WTC11 (cell line): Measurements from ENCODE around the gene CCN6. TPM values are rescaled to one million over a fixed set of nuclear protein-coding genes. Genes with fewer than 3 reads are reported as not detected.

Source experiments
- ATAC-seq: fragments of 200-7000 bp; cut with Tn5 transposase; 2 replicates; pipeline ENCODE4 v1.10.0; 2021; ENCODE audit warnings: mild to moderate bottlenecking, moderate library complexity
- CTCF ChIA-PET: fragments of 300-600 bp; sonication (Branson Sonifier 250); formaldehyde crosslinking; loops from one replicate; lab custom pipeline; 2021; ENCODE audit warnings: antibody characterized with exemption; lab: Charles Lee
- POLR2A ChIA-PET: fragments of 350-600 bp; sonication (Branson Sonifier 250); formaldehyde crosslinking; loops from one replicate; lab custom pipeline; 2021; ENCODE audit warnings: antibody characterized with exemption; lab: Charles Lee
- DNase-seq: peaks from one replicate; pipeline ENCODE4 v3.0.0; 2021; ENCODE audit warnings: low spot score
- H3K27ac Mint-ChIP-seq: 2 replicates; pipeline ENCODE4 v1.8.0; 2021; ENCODE audit warnings: mixed read lengths
- H3K27me3 Mint-ChIP-seq: 2 replicates; pipeline ENCODE4 v1.8.0; 2021; ENCODE audit warnings: low read depth, mild to moderate bottlenecking, moderate library complexity, mixed read lengths
- H3K36me3 Mint-ChIP-seq: 2 replicates; pipeline ENCODE4 v1.8.0; 2021; ENCODE audit warnings: mixed read lengths
- H3K4me1 Mint-ChIP-seq: 2 replicates; pipeline ENCODE4 v1.8.0; 2022; ENCODE audit warnings: mixed read lengths
- H3K4me3 Mint-ChIP-seq: 2 replicates; pipeline ENCODE4 v1.8.0; 2021; ENCODE audit warnings: mild to moderate bottlenecking, moderate library complexity, mixed read lengths
- H3K9me3 Mint-ChIP-seq: 2 replicates; pipeline ENCODE4 v1.8.0; 2021; ENCODE audit warnings: mixed read lengths
- CREM ChIP-seq: sonication (generic); formaldehyde crosslinking; IDR thresholded peaks from 2 replicates; pipeline ENCODE4 v1.8.1; 2022; ENCODE audit warnings: mild to moderate bottlenecking, missing genetic modification reagents, moderate library complexity
- E2F1 ChIP-seq: sonication (generic); formaldehyde crosslinking; IDR thresholded peaks from 2 replicates; pipeline ENCODE4 v1.8.0; 2022; ENCODE audit warnings: mild to moderate bottlenecking, missing genetic modification reagents
- ETV6 ChIP-seq: sonication (generic); formaldehyde crosslinking; IDR thresholded peaks from 2 replicates; pipeline ENCODE4 v1.8.1; 2022; ENCODE audit warnings: mild to moderate bottlenecking, missing genetic modification reagents
- GABPB1 ChIP-seq: sonication (generic); formaldehyde crosslinking; IDR thresholded peaks from 2 replicates; pipeline ENCODE4 v1.8.1; 2023; ENCODE audit warnings: mild to moderate bottlenecking, missing genetic modification reagents
- KAT7 ChIP-seq: sonication (generic); formaldehyde crosslinking; IDR thresholded peaks from 2 replicates; pipeline ENCODE4 v1.8.1; 2023; ENCODE audit warnings: missing genetic modification reagents, mild to moderate bottlenecking, borderline replicate concordance
- ZNF121 ChIP-seq: sonication (generic); formaldehyde crosslinking; IDR thresholded peaks from 2 replicates; pipeline ENCODE4 v1.8.0; 2023; ENCODE audit warnings: missing genetic modification reagents
- ZNF281 ChIP-seq: sonication (generic); formaldehyde crosslinking; IDR thresholded peaks from 2 replicates; pipeline ENCODE4 v1.8.0; 2023; ENCODE audit warnings: mild to moderate bottlenecking, missing genetic modification reagents
- ZNF317 ChIP-seq: sonication (generic); formaldehyde crosslinking; IDR thresholded peaks from 2 replicates; pipeline ENCODE4 v1.8.1; 2023; ENCODE audit warnings: low read depth, mild to moderate bottlenecking, moderate library complexity, missing genetic modification reagents, borderline replicate concordance
- ZNF425 ChIP-seq: fragments of 250-450 bp; sonication (Bioruptor Pico); conservative IDR thresholded peaks from 2 replicates; pipeline ENCODE4 v1.9.0; 2021; ENCODE audit warnings: mild to moderate bottlenecking
- total RNA-seq: library from RNA; stranded (reverse); gene quantifications from 3 replicates; pipeline ENCODE4 v1.2.3, GENCODE V29; 2021
- TF ChIP-seq, protein P1 (sequence below): sonication (generic); formaldehyde crosslinking; IDR thresholded peaks from 2 replicates; pipeline ENCODE4 v1.8.0; 2022; ENCODE audit warnings: mild to moderate bottlenecking, missing genetic modification reagents
- TF ChIP-seq, protein P2 (sequence below): fragments of 250-450 bp; sonication (Bioruptor Pico); IDR thresholded peaks from 2 replicates; pipeline ENCODE4 v2.1.2; 2022; ENCODE audit warnings: mild to moderate bottlenecking, moderate library complexity
- TF ChIP-seq, protein P3 (sequence below): sonication (generic); formaldehyde crosslinking; IDR thresholded peaks from 2 replicates; pipeline ENCODE4 v1.8.1; 2022; ENCODE audit warnings: mild to moderate bottlenecking, missing genetic modification reagents, moderate library complexity, borderline replicate concordance

Gene CCN6
- total RNA-seq, 1 experiment from 2014 or later, result not detected

- TF ChIP-seq ZNF281 (CRISPR knock-in tag) (no peak), ZNF317 (no peak)
- TF ChIP-seq, protein P1, sequence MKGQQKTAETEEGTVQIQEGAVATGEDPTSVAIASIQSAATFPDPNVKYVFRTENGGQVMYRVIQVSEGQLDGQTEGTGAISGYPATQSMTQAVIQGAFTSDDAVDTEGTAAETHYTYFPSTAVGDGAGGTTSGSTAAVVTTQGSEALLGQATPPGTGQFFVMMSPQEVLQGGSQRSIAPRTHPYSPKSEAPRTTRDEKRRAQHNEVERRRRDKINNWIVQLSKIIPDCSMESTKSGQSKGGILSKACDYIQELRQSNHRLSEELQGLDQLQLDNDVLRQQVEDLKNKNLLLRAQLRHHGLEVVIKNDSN (CRISPR knock-in tag), result no peak
- TF ChIP-seq, all 79 proteins: peak for 0
Measured at GRCh38 chr6:112024464-112024863, 29.4 kb upstream of the CCN6 start (continued).

- Mint-ChIP-seq H3K4me3 (no peak overlapping the region), H3K36me3 (peaks cover 9% of the 10 kb centered on the region), H3K27me3 (peaks cover 6% of the 10 kb centered on the region), H3K9me3 (peaks cover 18% of the 10 kb centered on the region), H3K27ac (no peak overlapping the region), H3K4me1 (no peaks in the 10 kb centered on the region)
- ChIA-PET CTCF (no interaction called here), POLR2A (no interaction called here)
- DNase-seq, result no peak
- TF ChIP-seq, protein P2, sequence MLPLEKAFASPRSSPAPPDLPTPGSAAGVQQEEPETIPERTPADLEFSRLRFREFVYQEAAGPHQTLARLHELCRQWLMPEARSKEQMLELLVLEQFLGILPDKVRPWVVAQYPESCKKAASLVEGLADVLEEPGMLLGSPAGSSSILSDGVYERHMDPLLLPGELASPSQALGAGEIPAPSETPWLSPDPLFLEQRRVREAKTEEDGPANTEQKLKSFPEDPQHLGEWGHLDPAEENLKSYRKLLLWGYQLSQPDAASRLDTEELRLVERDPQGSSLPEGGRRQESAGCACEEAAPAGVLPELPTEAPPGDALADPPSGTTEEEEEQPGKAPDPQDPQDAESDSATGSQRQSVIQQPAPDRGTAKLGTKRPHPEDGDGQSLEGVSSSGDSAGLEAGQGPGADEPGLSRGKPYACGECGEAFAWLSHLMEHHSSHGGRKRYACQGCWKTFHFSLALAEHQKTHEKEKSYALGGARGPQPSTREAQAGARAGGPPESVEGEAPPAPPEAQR (CRISPR knock-in tag), result no peak
- TF ChIP-seq, protein P3, sequence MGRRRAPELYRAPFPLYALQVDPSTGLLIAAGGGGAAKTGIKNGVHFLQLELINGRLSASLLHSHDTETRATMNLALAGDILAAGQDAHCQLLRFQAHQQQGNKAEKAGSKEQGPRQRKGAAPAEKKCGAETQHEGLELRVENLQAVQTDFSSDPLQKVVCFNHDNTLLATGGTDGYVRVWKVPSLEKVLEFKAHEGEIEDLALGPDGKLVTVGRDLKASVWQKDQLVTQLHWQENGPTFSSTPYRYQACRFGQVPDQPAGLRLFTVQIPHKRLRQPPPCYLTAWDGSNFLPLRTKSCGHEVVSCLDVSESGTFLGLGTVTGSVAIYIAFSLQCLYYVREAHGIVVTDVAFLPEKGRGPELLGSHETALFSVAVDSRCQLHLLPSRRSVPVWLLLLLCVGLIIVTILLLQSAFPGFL (CRISPR knock-in tag), result no peak
- TF ChIP-seq KAT7, result no peak
- TF ChIP-seq ZNF121 (CRISPR knock-in tag), result no peak
- TF ChIP-seq ETV6 (CRISPR knock-in tag), result no peak
- no peak for TF ChIP-seq GABPB1 (CRISPR knock-in tag)
- TF ChIP-seq CREM (CRISPR knock-in tag), result no peak
- no peak for TF ChIP-seq E2F1 (CRISPR knock-in tag)
- TF ChIP-seq, protein P1 (CRISPR knock-in tag), result no peak
- TF ChIP-seq ZNF425, result no peak
- no peak for ATAC-seq
Measured at GRCh38 chr6:112026933-112027332, 27.0 kb upstream of the CCN6 start.
